Measurements from ENCODE around the gene GDNF.

GDNF gene

DNA sequence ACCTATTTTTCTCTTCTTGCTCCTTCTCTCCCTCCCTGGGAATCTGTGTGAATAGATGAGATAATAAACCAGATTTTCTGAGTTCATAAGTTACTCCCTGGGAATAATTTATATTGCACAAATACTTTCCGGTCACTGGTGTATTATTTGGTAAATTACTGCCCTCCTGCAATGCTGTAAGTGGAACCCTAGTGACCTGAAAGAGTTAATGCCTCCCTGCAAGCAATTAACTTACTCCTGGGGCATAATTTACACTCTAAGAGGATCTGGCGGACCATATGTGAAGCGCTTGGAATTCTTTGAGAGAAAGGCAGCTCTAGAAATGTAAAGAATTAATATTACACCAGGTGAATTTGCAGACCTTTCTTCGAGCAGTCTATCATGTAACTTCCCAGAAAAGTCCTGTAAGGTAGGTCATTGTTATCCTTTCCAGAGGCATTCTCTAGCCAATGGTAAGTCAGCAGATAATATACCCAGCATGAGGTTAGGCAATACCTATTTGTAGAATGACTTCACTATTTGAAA is 7.0 kb upstream of the GDNF start:
- no peak for DNase-seq (ENCODE audit: low read depth in 3 of 3)

DNA sequence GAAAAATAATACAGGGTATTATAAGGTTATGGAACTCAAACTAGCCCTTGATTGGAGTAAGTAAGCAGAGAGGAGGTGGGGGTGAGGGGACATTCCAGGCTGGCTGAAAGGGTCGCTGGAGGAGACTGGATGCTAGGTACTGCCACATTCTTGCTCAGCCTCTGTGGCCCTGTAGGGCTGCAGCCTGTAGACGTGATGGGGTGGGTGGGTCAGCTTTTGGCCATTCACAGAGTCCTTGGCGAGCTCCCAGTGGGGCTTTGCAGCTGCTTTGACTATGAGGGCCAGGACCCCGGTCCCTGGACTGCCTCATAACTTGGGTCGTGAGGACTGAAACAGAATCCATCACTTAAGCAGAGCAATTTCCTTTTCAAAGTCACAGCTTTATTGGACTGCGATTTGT is 4.2 kb upstream of the GDNF start:
- no peak for DNase-seq (ENCODE audit: low read depth in 3 of 3)

DNA sequence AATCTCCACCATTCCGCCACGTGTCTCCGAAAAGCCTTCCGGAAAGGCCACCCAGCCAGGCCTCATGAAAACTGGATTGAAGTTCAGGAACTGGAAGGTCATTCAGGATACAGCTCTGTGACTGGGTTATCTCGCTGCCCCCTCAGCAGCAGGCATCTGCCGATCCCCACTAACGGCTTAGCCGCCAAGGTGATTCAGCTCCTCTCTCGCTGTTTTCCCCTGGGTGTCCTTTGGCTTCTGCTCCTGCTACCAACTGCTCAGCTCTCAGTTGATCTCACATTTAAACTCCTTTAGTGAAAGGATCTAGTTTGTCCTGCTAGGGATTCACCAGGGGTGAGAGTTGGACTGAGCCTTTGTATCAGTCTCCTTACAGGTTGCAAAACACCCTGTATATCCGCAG is 2.2 kb upstream of the GDNF start:
- no peak for DNase-seq (ENCODE audit: low read depth in 3 of 3)

DNA sequence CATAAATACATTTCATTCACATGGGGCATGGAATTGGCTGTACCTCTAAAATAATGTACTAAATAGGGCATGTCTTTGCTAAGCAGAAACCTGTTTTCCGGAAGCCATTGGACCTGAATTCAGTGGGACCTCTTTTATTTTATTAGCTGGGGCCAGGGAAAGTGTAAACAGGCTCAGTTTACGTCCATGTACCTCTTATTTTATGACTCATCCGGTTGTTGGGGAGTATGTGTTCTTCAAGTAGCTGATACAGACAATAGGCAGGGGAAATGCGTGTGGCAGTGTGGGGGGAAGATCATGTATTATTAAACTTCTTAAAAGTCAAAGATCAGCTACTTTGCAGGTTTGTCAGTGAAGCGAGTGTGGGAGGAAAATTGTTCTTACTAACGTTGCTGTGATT is 1.4 kb upstream of the GDNF start:
- DNase-seq (ENCODE audit: low read depth in 3 of 3): no peak

DNA sequence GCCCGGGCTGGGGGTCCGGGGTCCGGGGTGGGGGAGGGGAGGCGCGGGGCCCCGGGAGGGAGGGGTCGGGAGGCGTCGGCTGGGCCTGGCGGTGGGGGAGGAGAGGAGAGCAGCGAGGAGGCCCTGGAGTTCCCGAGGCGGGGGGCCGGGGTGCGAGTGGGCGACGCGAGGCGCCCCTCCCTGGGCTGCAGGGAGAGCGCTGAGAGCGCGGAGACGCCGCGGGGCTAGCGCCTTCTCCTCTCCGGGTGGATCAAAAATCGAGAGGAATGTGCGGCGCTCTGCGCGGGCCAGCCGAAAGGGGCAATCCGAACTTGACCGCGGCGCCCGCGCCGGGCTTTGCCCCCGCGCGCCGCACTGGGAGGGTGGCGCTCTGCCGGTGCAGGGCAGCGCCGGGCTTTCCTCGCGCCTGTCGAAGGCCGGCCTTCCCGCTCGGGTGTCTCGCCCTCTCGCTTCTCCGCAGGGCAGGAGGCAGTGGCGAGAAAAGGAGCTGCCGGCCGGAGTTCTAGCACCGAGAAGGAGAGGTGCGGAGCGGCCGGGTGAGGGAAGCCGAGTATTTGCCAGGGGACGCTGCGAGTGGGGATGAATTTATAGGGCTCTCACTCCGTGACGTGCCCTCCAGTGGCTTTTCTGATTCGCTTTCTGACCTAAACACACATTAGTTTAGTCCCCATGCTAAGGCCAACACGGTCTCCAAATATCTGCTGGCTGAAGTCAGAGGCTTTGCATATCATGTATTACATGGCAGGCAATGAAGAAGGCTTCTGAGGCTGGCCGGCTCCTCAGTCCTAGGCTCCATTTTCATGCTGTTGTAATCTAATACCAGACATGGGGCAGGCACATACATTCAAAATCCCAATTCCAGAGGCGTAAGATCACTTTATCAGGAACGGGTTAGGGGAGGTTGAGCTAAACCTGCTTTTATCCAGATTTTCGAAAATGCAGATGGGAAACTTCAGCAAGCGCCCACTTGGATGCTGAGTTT is 503 bp upstream of the GDNF start:
- no peak for DNase-seq (ENCODE audit: low read depth in 3 of 3)

DNA sequence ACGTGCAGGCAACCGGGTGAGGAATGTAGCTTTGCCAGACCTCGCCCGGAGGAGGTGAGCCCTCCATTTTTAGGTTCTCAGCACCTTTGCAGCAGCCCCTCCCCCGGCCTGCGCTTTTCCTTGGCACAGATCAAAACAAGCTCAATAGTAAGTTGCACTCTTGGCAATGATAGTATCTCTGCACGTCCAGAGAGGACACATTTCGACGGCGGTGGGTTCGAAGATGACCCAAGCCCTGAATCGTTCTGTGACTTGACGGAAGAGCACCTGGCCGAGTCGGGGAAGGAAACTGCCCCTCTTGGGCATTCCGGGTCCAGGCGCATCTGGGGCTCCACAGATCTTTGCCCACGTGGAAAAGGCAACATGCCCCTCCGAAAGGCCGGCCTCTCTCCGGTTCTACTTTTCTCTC is 904 bp downstream of the GDNF start:
- DNase-seq (ENCODE audit: low read depth in 3 of 3): no peak

DNA sequence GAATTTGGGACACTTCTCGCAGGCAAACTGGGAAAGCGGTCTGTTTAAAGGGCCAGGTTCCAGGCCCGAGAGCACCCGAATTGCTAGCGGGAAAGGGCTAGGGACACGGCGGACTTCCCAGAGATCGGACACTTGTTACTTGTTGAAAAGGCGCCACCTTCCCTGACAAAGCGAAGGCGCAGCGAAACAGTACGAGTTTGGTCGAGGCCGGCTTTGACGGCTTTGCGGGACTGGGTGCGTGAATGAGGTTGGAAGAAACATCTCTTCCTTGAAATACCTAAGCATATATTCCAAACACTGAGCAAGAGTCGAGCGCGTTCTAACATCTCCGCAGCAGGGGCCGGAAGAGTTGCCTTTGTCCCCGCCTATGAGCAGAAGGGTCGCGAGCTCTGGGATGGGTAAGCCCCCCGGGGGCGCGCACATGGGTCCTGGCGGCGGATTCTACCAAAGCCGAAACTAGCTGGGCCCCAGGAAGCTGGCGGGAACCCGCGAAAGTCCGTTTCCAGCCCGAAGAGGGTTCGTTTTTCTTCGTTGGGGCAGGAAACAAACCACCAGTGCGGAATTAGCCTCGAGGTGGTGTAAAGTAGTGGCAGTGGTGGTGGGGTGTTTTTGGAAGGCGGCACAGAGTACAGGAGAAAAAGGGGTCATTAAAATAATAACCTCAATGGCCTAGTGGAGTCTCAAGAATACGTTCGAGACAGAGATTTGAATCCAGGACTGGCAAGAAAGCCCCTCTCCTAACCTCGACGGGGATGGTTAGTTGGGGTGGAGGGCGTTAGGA is 1.5 kb downstream of the GDNF start:
- no peak for DNase-seq (ENCODE audit: low read depth in 3 of 3)

DNA sequence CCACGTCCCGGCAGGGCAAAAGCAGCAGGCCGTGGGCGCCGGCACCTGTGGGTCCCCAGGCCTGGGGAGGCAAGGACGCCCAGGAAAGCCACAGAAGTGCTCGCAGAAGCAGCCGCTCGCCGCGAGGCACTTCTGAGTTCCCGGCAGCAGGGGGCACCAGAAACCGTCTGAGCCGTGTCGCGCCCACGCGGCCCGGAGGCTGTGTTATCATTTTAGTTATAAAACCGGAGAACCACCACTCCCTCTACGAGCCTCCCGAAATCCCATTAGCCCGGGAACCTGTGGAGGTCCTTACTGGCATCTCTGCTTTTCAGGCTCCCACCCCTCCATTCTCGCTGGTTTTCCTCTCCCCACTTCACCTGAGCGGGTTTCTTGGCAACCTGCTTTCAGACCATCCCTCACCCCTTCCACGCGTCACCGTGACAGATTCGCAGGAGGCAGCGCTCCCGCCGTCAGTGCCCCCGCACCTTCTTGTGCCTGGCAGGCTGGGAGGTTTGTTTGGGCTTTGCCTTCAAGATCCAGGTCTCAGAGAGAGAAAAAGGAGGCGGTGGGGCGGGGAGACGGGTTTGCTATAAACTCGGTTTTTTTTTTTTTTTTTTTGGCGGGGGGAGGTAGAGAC is 2.3 kb downstream of the GDNF start:
- peak; percentile 29 to 78 (median 37) for DNase-seq (ENCODE audit: low read depth in 3 of 3)

DNA sequence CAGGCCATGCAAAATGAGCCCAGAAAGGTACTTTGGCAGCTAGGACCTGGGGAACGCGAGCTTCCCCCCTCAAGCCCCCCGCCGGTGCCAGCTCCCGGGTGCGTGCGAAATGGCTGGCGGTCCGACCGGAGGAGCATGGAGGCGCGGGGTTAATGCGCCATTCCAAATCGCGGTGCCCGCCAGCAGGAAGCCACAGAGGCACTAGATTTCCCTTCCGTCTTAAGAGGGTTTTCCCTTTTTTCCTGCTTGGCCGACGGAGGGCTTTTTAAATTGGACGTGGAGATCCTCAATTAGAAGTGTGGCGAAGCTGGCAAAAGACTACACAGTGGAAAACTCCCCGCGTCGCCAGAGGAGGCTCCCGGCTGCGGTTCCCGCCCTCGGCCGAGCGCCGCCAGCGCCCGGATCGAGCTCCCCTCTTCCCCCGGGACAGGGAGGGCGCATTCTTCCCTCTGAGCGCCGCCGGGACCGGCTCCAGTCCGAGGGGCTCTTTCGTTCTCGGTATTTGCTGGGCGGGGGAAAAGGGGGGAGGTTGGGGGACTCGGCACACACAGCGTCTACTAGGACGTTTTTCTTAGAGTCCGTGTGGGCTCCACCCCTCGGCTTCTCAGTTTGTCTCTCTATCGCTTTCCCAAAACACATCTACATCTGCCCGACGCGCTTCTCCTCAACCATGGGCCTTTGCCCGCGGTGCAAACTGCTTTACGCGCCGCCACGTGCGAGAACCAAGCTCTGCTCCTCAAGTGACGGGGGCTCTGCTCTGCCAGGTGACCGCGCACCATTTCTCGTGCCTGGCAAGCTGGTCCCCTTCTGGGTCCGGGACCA is 3.0 kb downstream of the GDNF start:
- DNase-seq (ENCODE audit: low read depth in 3 of 3): no peak

DNA sequence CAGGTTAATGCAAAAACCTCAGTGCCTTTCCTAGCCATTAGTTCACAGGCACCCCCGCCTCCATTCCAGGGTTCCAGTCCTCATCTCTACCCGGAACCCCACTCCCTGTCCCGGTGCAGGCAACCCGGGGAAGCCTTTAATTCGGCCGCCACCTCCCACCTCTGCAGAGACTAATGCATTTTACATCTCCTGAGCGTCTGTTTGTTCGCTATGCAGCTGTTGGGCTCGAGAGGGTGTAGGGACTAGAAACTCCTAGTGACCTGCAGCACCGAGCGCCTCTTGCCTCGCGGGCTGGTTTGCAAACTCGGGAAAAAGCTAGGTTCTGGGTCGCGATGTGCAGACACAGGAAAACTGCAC is 3.6 kb downstream of the GDNF start:
- DNase-seq (ENCODE audit: low read depth in 3 of 3): no peak

DNA sequence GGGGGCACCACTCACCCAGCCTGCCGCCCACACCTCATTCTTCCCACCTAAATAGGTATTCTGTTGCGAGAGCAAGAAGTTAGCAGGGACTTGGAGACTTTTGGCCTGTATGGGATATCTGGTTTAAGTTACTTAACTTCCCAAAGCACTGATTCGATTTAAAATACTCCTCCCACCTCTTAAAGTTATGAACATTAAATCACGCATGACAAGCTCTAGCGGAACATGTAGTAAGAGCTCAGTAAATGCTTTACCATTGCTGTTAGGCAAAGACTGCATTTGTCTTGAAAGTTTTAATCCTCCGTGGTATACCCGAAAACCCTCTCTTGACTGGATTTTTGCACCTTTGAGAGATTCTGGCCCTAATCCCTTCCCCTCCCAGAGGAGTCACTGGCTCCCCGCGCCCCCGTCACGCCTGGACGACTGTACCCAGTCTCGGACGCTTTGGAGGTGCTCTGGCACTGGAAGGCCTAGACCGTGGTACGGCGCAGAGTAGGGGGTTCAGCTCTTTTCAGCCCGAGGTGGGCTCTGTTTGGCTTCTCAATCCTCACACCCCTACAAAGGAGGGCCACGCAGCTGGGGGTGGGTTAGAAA is 4.4 kb downstream of the GDNF start:
- no peak for DNase-seq (ENCODE audit: low read depth in 3 of 3)

DNA sequence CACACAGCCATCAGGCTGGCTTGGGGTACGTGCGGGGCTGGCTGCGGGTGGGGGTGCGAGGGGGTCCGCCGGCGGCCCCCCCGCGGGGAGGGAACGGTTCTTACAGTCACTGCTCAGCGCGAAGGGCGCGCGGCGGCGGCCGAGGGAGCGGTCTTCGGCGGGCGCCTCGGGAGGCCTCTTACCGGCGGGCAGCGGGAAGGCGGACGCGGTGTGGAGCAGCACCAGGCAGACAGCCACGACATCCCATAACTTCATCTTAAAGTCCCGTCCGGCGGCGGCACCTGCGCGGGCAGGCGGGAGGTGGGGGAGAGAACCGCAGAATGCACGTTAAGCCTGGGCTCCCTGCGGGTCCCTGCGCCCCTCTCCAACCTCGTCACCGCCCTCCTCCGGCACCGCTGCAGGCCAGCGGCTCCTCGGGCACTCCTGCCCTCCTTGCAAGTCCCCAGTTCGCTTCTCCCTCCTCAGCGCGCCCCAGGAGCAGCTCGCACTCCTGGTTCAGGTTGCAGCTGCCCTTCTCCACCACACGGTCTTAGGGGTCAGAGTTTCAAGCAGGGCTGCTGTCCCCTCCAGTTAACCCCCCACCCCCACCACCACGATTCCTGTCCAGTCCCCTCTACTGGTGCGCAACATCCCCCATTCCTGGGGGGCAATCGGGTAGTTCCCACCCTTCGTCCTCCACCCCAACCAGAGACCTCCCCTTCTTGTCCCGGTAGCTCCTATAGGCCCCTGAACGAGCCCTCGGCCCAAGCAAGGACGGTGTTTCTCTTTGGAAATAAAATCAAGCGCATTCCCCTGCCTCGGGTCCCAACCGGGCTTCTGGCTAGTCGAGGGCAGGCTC is 5.1 kb downstream of the GDNF start:
- no peak for DNase-seq (ENCODE audit: low read depth in 3 of 3)

DNA sequence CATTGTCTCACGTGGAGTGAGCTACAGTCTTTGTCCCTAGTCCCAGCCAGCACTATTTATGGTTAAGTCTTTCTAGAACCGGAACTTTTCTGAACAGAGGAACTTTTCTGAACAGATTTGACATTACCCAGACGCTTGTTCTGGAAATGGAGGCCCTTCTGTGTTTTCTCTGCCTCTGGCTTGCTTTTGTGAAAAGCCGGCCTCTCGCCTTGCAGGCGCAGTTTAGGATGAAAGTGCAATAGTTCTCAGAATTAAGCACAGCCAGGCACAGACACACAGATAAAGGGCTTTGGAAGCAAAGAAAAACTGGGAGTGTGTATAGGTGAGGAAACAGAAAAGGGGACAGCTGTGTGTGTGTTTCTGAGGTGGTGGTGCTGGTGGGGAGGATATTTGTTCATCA is 5.9 kb downstream of the GDNF start:
- no peak for DNase-seq (ENCODE audit: low read depth in 3 of 3)

DNA sequence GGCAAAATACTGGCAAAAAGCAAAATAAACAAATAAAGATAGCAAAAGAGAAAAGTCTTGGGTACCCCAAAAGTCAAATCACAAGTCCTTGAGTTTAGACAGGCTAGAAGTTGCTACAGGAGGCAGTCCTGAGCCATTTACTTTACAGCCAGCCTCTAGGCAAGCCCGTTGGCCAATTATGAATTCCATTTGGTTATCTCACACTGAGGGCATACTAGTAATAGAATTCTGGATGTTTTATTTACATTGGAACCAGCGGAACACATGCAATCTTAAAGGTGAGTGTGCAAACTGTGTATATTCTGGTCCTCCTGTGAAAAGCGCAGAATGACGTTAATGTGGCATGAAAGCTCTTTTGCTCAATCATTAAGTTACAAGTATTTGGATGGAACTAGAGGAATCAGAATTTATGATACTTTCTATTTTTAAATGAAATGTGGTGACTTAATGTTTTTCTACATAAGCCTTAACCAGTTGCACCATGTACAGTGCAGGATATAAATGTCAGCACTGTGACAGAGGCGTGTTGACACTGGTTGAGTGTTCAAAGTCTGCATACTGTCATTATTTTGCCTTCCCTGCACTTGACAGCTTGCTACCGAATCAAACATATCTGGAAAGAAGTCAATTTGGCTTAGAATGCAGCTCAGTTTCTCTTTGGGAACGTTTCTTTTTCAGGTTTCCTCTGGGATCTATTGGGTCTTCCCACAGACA is 7.9 kb downstream of the GDNF start:
- DNase-seq (ENCODE audit: low read depth in 3 of 3): no peak

DNA sequence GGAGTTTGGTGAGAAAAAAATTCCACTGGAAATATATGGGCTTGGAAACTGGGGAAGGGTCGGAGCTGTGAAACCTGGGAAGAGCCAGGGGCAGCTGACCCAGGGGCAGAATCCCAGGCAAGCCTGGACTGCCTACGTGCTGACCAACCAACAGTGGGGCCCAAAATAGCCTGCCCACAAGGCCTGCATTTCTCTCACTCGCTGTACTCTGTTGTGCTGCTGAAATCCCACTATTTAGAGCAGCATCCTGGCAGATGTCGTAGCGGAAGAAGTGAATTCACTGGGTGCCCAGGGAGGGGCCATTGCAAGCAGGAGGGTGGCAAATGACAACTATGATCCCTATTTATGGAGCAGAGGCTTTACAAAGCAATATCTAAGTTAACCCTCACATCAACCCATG is 9.5 kb downstream of the GDNF start:
- DNase-seq (ENCODE audit: low read depth in 3 of 3): no peak

DNA sequence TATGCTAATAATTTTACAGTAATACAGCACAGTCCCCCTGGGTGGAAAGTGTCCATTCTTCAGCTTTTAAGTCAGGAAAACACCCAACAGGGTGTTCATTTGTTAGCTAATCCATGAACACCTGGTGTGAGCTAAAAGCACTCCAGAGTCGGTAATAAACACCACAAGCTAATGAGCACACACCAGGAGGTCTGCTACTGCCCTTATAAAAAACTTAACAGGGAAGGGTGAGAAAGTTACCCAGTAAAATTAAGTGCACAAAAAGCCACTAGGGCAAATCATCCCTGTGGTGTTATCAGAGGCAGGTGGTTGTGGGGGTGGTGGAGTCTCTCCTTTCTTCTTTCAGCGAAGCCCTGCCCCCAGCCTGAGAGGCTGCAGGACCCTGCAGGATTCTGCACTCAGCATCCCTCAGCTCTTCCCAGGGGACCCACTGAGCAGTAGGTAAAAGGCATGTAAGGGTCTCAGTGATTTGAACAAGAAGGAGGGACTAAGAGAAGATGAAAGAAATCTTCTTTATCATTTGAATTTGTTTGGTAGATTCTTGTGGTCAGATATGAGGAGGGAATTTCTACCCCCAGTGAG is 14.4 kb downstream of the GDNF start:
- no peak for DNase-seq (ENCODE audit: low read depth in 3 of 3)

DNA sequence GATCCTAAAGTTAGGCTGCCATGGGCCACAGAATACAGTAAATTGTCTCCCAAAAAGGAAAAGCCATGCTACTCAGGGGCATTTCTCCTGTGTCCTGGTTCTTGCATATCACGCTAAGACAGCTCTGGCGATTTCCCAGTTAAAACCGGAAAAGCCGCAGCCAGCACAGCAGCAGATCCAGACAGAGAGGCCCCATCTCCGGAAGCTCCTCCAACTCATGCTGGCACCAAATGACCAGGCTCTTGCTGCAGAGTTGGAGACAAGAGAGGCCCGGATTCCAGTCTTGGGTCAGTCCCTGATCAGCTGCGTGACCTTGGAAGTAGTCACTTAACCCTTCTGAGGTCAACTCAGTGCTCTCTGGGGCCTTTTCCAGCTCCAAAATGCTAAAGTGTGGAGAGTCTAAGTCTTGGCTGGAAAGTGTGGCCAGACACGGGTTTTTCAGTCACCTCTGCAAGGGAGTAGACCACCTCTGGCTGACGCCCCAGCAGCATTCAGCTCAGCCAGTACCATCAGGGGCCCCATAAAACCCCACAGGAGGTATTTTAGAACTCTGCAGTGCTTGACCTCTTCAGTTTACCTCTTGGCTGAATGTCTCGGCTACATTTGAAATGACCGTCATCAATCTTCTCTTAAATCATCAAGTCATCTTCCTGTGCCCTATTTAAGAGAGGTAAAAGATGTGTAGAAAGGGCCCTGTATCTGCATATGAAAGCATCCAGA is 16.2 kb downstream of the GDNF start:
- no peak for DNase-seq (ENCODE audit: low read depth in 3 of 3)

DNA sequence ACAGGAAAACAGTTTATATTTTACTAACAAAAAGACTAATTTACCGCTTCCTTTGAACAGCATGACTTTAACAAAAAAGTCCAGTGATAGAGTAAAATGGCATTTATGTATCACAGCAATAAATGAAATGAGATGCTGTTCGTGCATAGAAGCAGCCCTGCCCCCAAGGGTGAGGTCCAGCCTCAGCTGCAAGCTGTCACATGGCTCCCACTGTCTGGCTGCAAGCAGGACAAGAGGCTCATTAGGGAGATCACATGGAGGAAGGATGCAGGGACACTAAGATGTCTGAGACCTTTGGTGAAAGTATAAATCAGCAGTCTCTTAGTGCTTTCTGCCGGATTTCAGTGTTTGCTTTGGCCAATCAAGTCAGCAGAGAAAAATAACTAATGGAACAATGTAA is 23.0 kb downstream of the GDNF start:
- DNase-seq (ENCODE audit: low read depth in 3 of 3): no peak

All from stimulated activated CD4-positive, alpha-beta T cell treated with anti-CD3 and anti-CD28 coated beads, TNF-alpha, amount 100 ng/mL, for 24 hours (primary cell).